CD4-positive, alpha-beta T cell treated with Interleukin-6 at 100 ng/mL for 8 hours (primary cell): ENCODE measurements around the gene ZNF559.
"Not testable (repeated sequence)": the region's sequence is repeated elsewhere in the genome, so short reads cannot be mapped to it uniquely, and the experiment has no call there.

ENCODE experiments used
- DNase-seq: peaks from one replicate; pipeline ENCODE4 v3.0.0-alpha.2; 2020; ENCODE audit warnings: mixed read lengths, low spot score

Gene ZNF559

DNA sequence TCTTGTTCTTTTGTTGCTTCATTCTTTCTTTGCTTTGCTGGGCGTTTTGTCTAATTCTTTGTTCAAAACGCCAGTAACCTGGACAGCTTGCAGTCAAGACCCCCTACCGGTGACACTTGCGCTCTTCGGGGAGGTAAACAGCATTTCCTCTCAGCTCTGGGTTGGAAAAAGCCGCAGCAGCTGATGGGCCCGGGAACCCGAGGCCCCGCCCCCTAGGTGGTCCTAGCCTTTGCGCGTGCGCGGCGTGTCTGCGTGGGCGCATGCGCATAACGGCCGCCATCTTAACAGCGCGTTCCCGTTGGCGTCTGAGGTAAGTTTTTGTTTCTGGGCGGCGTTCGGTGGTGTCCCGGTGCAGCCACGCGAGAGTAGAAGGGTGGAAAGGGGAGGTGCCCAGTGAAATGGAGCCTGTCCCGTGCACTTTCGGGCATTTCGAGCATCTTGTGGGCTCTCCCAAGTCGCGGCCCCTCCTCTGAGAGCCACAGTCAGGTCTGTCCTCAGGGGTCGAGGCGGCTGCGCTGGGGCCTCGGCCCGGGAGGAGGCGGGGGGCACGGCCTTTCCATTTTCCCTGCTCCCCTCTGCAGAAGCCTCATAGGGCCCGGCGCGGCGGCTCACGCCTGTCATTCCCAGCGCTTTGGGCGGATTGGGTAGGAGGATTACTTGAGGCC lies at the start of gene ZNF559:
Gene ZNF559, plus strand, starts transcription at position 261 of the 665 bp plus-strand sequence. CDS start 14,371 bp downstream, outside the sequence.
- peak; percentile 95 for DNase-seq

DNA sequence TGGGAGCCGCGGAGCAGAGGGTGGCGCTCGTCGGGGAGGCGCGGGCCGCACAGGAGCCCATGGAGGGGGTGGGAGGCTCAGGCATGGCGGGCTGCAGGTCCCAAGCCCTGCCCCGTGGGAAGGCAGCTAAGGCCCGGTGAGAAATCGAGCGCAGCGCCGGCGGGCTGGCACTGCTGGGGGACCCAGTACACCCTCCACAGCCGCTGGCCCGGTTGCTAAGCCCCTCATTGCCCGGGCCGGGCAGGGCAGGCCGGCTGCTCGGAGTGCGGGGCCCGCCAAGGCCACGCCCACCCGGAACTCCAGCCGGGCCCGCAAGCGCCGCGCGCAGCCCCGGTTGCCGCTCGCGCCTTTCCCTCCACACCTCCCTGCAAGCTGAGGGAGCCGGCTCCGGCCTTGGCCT lies 40.5 kb upstream of the ZNF559 start:
- DNase-seq: not testable (repeated sequence)

DNA sequence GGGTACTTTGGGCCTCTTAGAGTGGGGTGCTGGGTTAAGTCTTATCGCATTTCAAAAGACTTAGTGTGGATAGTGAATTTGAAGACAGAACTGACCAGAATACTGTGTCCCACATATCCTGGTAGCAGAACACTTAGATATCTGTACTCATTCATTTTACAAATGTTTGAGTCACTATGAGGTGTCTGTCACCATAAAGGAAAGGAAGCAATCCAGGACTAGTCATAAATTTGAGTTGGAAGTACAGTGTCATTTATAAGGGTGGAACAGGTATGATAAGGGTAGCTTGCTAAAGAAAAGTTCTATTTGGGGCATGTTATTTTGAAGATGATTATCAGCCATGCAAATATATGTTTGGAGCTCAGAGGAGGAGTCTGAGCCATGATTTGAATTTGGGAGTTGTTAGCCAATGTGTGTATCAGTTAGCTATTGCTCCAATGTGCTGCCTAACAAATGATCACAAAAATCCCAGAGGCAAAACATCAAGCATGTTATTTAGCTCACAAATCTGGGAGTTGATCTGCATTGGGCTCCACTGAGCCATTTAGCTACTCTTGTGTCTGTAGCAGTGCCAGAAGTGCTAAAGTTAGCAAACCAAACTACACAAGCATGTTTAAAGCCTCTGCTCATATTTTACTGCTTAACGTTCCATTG lies 34.6 kb upstream of the ZNF559 start:
- no peak for DNase-seq

DNA sequence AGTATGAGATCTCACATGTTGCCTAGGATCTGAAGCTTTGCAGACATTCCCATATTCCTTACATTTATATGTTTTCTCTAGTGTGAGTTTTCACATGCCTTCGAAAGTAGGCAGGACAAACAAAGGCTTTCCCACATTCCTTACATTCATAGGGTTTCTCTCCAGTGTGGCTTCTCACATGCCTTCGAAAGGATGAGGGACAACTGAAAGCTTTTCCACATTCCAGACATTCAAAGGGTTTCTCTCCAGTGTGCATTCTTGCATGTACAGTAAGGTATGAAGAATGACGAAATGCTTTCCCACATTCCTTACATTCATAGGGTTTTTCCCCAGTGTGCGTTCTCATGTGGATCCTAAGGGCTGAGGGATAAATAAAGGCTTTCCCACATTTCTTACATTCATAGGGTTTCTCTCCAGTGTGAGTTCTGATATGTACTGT lies 28.5 kb upstream of the ZNF559 start:
- DNase-seq: no peak

DNA sequence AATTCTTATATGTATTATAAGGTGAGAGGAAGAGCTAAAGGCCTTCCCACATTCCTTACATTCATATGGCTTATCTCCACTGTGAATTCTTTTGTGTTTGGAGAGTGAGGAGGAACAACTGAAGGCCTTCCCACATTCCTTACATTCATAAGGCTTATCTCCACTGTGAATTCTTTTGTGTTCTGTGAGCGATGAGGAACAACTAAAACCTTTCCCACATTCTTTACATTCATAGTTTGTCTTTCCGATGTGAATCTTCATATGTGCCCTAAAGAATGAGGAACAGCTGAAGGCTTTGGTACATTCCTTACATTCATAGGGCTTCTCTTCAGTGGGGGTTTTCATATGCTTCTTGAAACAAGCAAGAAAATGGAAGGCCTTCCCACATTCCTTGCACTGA lies 27.6 kb upstream of the ZNF559 start:
- no peak for DNase-seq

DNA sequence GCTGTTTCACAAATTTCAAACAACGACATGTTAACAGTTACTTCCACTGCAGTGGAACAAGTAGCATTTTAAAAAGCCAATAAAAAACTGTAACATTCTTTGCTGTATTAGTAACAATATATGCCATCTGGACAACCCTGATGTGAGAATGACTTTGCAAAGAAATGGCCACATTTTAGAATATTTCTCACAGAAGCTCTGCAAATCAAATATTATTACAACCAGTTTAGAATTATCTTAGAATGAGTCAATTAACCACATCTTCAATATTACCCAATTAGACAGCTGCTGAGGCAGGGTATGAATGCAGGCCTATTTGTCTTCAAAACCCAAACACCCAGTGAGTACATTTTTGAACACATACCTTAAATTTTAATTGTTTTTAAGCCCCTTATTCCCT lies 17.5 kb upstream of the ZNF559 start:
- DNase-seq: no peak

DNA sequence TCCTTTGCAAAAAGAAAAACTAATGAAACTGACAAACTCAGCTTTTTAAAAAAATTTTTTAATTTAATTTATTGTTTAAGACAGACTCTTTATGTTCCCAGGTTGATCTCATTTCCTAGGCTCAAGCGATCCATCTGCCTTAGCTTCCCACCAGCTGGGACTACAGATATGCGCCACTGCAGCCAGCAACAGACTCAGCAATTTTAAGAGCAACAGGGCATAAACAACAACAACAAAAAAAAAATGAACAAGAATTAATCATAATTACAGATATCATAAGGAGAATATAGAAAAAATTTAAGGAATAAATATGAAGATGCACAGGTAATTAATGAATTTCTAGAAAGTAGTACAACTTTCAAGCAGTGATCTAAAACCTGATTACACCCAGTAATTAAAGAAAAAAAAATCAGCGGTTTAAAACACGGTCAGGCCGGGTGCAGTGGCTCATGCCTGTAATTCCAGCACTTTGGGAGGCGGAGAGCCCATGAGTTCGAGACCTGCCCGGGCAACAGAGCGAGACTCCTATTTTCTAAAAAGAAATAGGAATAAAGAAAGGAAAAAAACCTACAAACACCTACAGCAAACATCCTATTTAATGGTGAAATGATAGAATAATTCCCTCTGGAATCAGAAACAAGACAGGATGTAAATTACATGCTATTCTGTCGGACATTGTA lies 15.7 kb upstream of the ZNF559 start:
- no peak for DNase-seq

DNA sequence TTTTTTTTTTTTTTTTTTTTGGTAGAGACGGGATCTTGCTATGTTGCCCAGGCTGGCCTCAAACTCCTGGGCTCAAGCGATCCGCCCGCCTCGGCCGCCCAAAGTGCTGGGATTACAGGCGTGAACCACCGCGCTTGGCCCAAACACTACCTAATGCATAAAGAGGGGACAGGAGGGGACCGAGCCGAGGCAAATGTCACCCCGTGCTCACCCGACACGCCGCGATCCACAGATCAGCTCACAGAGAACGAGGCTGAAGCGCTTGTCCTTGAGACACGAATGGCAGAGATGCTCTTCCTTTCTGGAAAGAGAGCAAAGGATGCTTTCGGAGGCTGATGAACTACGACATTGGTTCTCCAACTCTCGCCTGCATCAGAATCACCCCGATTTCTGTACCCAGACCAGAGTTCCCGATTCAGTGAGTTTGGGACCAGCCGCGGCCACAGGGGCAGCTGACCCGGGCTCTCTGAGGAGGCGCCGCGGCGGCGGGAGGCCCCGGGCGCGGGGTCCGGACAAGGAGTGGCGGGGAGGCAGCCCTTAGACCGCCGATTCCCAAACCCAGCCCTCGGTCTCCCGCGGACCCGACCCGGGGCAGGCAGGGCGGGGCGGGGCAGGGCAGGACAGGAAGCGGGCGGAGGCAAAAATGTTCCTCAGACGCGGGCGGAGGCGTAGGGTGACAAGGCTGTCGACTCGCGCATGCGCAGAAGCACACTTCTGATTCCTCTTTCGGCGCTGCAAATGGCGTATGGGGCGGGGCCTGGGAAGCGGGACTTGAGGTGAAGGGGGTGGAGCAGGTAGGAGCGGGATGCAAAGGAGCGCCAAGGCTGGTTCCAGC lies 14.6 kb upstream of the ZNF559 start, which contains the start of gene ZNF699:
Gene ZNF699, minus strand, starts transcription at position 700 of the 835 bp plus-strand sequence. CDS start 4,719 bp downstream, outside the sequence.
- peak; percentile 98 for DNase-seq

DNA sequence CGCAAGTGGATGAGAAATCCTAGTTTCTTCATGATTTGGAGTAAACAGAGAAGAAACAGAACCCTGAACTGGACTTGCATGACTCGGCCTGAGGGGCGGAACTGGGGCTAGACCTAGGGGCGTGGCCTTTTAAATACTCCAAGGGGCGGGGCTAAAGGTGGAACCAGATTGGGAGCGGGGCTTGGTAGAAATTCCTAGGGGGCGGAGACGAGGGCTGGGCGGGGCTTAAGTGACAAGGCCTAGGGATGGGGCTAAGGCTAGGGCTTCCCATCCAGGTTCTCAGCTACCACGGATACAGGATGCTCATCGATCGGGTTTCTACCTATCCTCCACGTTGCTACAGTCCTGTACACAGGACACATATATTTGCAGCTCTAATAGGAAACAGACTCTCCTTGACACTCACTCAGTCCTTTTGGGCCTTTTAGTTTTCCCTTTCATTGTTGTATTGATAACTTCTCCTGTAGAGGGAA lies 14.0 kb upstream of the ZNF559 start:
- no peak for DNase-seq

DNA sequence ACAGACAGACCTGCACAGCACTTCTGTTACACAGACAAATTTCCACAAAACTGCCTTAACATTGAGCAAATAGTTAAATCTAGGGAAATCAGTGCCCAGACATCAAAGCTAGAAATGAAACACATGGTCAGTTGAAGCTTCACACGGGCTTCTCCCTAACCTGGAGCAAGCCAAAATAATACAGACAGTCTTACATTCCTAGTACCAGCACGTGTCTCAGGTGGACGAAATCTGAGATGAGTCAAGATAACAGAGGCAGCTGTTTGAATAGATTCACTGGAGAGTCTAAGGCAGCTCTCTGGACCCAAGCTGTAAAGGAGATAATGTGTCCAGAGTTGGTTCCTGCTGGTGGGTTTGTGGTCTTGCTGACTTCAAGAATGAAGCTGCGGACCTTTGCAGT lies 10.2 kb upstream of the ZNF559 start:
- no peak for DNase-seq

DNA sequence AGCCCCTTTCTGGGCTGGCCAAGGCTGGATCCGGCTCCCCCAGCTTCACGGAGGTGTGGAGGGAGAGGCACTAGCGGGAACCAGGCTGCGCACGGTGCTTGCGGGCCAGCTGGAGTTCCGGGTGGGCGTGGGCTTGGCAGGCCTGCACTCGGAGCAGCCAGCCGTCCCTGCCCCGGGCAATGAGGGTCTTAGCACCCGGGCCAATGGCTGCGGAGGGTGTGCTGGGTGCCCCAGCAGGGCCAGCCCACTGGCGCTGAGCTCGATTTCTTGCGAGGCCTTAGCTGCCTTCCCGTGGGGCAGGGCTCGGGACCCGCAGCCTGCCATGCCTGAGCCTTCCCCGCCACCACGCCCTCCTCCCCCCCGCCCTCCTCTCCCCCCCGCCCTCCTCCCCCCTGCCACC lies 2.6 kb upstream of the ZNF559 start:
- DNase-seq: no peak

DNA sequence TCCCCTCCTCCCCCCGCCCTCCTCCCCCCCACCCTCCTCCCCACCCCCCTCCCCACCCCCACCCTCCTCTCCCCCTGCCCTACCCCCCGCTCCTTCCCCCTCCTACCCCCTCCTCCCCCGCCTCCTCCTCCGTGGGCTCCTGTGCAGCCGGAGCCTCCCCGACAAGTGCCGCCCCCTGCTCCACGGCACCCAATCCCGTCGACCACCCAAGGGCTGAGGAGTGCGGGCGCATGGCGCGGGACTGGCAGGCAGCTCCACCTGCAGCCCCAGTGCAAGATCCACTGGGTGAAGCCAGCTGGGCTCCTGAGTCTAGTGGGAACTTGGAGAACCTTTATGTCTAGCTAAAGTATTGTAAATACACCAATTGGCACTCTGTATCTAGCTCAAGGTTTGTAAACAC lies 2.2 kb upstream of the ZNF559 start:
- not testable (repeated sequence) for DNase-seq

DNA sequence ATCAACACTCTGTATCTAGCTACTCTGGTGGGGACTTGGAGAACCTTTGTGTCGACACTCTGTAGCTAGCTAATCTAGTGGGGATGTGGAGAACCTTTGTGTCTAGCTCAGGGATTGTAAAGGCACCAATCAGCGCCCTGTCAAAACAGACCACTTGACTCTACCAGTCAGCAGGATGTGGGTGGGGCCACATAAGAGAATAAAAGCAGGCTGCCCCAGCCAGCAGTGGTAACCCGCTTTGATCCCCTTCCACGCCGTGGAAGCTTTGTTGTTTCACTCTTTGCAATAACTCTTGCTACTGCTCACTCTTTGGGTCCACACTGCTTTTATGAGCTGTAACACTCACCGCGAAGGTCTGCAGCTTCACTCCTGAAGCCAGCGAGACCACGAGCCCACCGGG lies 1.8 kb upstream of the ZNF559 start:
- DNase-seq: not testable (repeated sequence)

DNA sequence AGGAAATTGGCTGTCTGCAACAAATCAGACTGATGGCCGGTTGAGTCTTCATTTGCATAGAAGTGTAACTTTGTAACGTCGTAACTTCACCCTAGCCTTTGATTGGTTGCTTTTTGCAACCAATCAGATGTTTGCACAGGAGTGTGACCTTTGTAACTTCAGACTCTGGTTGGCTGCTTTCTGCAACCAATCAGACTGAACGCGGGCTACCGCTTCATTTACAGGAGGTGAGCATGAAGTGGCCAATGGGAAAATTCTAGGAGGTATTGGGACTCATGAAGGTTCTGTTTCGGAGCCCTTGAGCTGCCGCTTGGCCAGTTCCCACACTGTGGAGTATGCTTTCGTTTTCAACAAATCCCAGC lies 441 bp upstream of the ZNF559 start:
- peak; percentile 46 for DNase-seq

DNA sequence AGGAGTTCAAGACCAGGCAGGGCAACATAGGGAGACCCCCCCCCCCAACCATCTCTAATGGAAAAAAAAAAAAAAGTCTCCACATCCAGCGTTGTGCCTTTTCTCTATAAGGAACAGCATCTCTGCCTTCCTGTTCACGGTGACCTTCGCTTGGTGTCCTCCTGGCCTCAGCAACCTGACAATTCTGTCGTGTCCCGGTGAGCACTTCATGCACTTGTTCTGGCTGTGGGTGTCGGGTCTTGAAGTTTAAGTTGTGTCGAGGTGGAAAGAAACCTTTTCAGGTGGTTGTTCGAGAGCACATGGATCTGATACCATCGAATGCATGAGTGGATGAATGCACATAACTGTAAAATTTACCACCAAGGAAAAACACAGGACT lies 594 bp downstream of the ZNF559 start:
- DNase-seq: no peak

DNA sequence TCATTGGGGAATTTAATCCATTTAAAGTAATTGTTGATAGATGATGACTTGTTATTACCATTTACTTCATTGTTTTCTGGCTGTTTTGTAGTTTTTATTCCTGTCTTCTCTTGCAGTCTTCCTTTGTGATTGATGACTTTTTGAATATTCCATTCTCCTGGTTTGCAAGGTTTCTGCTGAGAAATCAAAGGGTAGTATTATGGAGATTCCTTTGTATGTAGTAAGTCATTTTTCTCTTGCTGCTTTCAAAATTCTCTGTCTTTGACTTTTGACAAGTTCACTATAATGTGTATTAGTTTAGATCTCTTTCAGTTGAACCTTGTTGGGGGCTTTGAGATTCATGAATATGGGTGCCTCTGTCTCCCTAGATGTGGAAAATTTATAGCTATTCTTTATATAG lies 6.0 kb downstream of the ZNF559 start:
- no peak for DNase-seq

DNA sequence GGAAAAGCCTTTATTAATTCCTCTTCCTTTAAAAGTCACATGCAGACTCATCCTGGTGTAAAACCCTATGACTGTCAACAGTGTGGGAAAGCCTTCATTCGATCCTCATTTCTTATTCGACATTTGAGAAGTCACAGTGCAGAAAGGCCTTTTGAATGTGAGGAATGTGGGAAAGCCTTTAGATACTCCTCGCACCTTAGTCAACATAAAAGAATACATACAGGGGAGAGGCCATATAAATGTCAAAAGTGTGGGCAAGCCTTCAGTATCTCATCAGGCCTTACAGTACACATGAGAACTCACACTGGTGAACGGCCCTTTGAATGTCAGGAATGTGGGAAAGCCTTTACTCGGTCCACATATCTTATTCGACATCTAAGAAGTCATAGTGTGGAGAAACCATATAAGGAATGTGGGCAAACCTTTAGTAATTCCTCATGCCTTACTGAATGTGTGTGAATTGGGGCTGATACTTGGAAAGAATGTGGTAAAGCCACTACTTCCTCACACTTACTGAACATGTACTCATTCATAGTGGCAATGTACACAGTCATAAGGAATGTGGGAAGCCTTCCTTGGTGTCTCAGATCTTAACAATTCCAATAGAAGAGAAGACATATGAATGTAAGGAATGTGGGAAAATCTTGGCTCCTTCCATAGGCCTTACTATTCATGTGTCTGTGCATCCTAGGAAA lies 18.8 kb downstream of the ZNF559 start:
- no peak for DNase-seq

DNA sequence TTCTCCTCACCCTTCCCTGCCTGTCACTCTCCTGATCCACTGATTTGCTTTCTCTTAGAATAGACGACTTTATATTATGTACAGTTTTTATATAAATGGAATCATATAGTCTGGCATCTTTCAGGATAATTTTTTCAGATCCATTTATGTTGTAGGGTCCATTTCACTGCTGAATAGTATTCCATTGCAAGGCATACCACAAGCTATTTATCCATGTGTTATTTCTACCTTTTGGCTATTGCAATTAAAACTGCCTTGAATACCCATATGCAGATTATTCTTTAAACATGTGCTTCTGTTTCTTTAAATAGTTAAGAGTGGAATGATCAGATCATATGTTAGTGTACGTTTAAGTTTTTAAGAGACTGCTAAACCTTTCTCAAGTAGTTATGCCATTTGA lies 21.0 kb downstream of the ZNF559 start:
- no peak for DNase-seq

DNA sequence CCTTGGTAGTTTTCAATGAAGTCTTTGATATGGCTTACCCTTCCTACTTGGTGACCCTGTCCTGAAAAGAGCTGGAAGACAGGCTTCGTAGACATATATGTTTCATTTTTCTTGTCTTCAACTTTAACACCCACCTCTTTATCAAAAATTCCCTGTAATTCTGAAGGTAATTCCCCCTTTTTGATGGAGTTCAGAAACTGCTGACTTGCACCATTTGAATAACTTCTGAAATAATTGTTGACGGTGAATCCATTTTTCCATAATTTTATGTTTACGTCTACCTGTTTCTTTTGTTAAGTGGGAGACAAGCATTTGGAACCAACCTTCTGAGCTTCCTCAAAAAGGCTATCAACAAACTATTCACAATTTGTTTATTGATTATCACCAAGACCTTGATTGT lies 24.3 kb downstream of the ZNF559 start:
- DNase-seq: no peak

DNA sequence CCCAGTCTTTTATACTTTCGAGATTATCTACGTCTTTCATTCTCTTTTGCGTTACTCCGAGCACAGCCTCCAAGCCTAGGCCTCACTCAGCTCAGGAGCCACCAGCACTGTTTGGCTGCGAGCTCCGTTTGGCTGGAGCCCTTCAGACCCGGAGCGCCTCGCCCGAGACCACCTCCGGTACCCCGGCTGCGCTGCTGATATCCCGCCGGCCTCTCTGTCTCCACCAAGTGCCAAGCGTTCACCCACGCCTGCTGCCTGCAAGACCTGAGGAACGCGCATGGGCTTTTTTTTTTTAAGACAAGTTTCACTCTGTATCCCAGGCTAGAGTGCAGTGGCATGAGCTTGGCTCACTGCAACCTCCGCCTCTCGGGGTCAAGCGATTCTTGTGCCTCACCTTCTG lies 24.7 kb downstream of the ZNF559 start:
- no peak for DNase-seq

DNA sequence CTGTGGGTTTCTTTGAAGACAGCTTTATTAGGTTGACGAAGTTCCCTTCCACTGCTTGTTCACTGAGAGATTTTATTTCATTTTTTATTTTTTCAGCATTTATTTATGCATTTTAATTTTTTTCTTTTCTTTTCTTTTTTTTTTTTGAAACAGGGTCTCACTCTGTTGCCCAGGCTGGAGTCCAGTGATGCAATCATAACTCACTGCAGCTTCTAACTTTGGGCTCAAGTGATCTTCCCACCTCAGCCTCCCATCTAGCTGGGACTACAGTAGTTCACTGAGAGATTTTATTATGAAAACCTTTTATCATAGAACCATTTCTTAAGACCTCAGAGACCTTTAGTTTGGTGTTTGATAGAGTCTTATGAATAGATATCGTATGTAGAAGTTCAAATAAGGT lies 28.5 kb downstream of the ZNF559 start:
- DNase-seq: no peak

DNA sequence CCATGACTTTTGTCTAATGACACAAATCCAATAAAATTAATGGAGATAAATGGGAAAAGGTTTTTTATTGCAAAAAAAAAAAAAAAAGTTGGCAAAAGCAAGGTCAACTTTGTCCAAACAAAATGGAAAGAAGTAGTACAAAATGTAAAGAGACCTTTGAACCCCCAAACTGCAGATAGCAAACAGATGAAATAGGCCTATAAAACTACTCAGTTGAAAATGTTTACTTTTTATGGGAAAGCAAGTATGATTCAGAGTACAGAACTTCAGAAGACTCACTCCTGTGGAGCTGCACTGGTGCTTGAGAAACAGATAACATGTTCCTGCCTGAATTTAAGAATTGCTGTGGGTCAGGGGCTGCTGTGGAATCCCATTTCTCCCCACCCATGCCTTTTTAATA lies 29.0 kb downstream of the ZNF559 start:
- no peak for DNase-seq
